Measurements from ENCODE around the gene CHCHD10. TPM values are rescaled to one million over a fixed set of nuclear protein-coding genes. Genes with fewer than 3 reads are reported as not detected.

Gene CHCHD10
- total RNA-seq, 6 experiments from 2014 or later: 133 to 416 (median 252) TPM

- no peak for ATAC-seq
- TF ChIP-seq CTCF (IDR thresholded peaks at IDR 0.05): no peak
- TF ChIP-seq POLR2A (IDR thresholded peaks at IDR 0.05): no peak
- WGBS (ENCODE audit: insufficient coverage, low coverage, low lambda C conversion rate, missing lambda C conversion rate): no CpG with 5 or more reads among the region's 6 CpGs
Measured at GRCh38 chr22:23745791-23746190, 22.0 kb downstream of the CHCHD10 start.

GRCh38 chr22:23744485-23744884 lies 23.3 kb downstream of the CHCHD10 start:
- Histone ChIP-seq H3K4me1 (no peaks in the 10 kb centered on the region), H3K4me3 (no peak overlapping the region), H3K27me3 (no peaks in the 10 kb centered on the region), H3K36me3 (peaks cover 0 to 7% (median 0%) of the 10 kb centered on the region in 4 donors), H3K9me3 (no peaks in the 10 kb centered on the region), H3K27ac (no peak overlapping the region)
- no peak for ATAC-seq
- 100% methylated on average over 5 of the region's 14 CpGs for WGBS (ENCODE audit: insufficient coverage, low coverage, low lambda C conversion rate, missing lambda C conversion rate)
- DNase-seq: no peak
- no peak for TF ChIP-seq POLR2A (IDR thresholded peaks at IDR 0.05)
- TF ChIP-seq CTCF (IDR thresholded peaks at IDR 0.05): no peak
- intact Hi-C loops (cut with DNase I): no loop called here

More at GRCh38 chr22:23745791-23746190, 22.0 kb downstream of the CHCHD10 start:
- intact Hi-C loops (cut with DNase I): no loop called here
- H3K4me1 ChIP-seq: no peaks in the 10 kb centered on the region
- H3K9me3 ChIP-seq: no peaks in the 10 kb centered on the region
- H3K27ac ChIP-seq: no peak overlapping the region
- H3K36me3 ChIP-seq: peaks cover 0 to 7% (median 0%) of the 10 kb centered on the region in 4 donors
- no peaks in the 10 kb centered on the region for H3K27me3 ChIP-seq
- H3K4me3 ChIP-seq: no peak overlapping the region
- no peak for DNase-seq

- no peak for DNase-seq
- H3K4me3 ChIP-seq: no peak overlapping the region
- no peak for ATAC-seq
- no peaks in the 10 kb centered on the region for H3K4me1 ChIP-seq
- TF ChIP-seq POLR2A (IDR thresholded peaks at IDR 0.05) (no peak), CTCF (IDR thresholded peaks at IDR 0.05) (no peak)
- no peaks in the 10 kb centered on the region for H3K27me3 ChIP-seq
- 76% methylated on average over 3 of the region's 13 CpGs for WGBS (ENCODE audit: insufficient coverage, low coverage, low lambda C conversion rate, missing lambda C conversion rate)
- H3K27ac ChIP-seq: no peak overlapping the region
- no peaks in the 10 kb centered on the region for H3K9me3 ChIP-seq
- H3K36me3 ChIP-seq: peaks cover 0 to 7% (median 0%) of the 10 kb centered on the region in 4 donors
- intact Hi-C loops (cut with DNase I): no loop called here
Measured at GRCh38 chr22:23744001-23744400, 23.8 kb downstream of the CHCHD10 start.

GRCh38 chr22:23743303-23743705 lies 24.5 kb downstream of the CHCHD10 start:
- Histone ChIP-seq H3K4me3 (no peak overlapping the region), H3K9me3 (no peaks in the 10 kb centered on the region), H3K36me3 (peaks cover 0 to 7% (median 0%) of the 10 kb centered on the region in 4 donors), H3K27me3 (no peaks in the 10 kb centered on the region), H3K4me1 (no peaks in the 10 kb centered on the region), H3K27ac (no peak overlapping the region)
- intact Hi-C loops (cut with DNase I): no loop called here
- ATAC-seq (no peak), DNase-seq (no peak)
- WGBS (ENCODE audit: insufficient coverage, low coverage, low lambda C conversion rate, missing lambda C conversion rate): no CpG with 5 or more reads among the region's 2 CpGs
- TF ChIP-seq POLR2A (IDR thresholded peaks at IDR 0.05) (no peak), CTCF (IDR thresholded peaks at IDR 0.05) (no peak)

Measured in right lobe of liver (tissue), 6 donors.